ENCODE results near the gene OPA1. TPM values are rescaled to one million over a fixed set of nuclear protein-coding genes. Genes with fewer than 3 reads are reported as not detected.

Gene OPA1
- total and polyA plus RNA-seq, 2 donors from 2014 or later, result 18.1 to 56.3 TPM

- no peak for TF ChIP-seq CTCF (IDR thresholded peaks at IDR 0.05; ENCODE audit: borderline replicate concordance, extremely low read depth, insufficient read depth)
- intact Hi-C loops (cut with DNase I), result no loop called here
- H3K27me3 ChIP-seq (ENCODE audit: control insufficient read depth, insufficient read depth, low read length), result no peaks in the 10 kb centered on the region
- H3K36me3 ChIP-seq (ENCODE audit: control insufficient read depth in 2 of 3, insufficient read depth in 3 of 3, low read length in 3 of 3), result peaks cover 2 to 14% (median 3%) of the 10 kb centered on the region in 3 donors
- no peak for FAIRE-seq
- H3K4me1 ChIP-seq (ENCODE audit: control insufficient read depth in 2 of 3, insufficient read depth in 2 of 3, low read depth in 1 of 3, low read length in 3 of 3), result no peaks in the 10 kb centered on the region
- no peak overlapping the region for H3K9ac ChIP-seq (ENCODE audit: low read length in 3 of 3)
- no peak for DNase-seq
- no peak overlapping the region for H3K27ac ChIP-seq (ENCODE audit: low read depth in 2 of 2, low read length in 2 of 2)
- H3K9me3 ChIP-seq (ENCODE audit: control insufficient read depth in 2 of 3, insufficient read depth in 1 of 3, low read length in 3 of 3), result peaks cover 0 to 9% (median 0%) of the 10 kb centered on the region in 3 donors
- no peak overlapping the region for H3K4me3 ChIP-seq (ENCODE audit: low read length in 3 of 3)
Measured at GRCh38 chr3:193614430-193614829, 21.4 kb downstream of the OPA1 start.

DNA sequence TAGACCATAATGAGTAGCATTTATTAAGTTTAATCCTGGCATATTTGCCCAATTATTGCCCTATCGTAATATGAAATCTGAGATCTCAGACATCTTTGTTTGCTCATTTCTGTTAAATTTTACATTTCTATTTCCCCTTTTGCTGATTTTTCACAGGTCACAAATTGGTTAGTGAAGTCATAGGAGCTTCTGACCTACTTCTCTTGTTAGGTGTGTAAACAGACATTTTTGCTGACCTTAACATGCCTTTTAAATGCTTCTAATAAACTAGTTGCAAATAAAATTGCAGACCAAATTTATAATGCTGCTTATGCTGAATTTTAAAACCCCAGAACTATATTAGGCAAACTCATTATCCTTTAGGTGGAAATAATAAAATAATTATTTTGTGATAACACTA, 24.6 kb downstream of the OPA1 start:
- H3K27ac ChIP-seq (ENCODE audit: low read depth in 2 of 2, low read length in 2 of 2), result no peak overlapping the region
- no peak for FAIRE-seq
- intact Hi-C loops (cut with DNase I), result no loop called here
- no peak for DNase-seq
- no peak for TF ChIP-seq CTCF (IDR thresholded peaks at IDR 0.05; ENCODE audit: borderline replicate concordance, extremely low read depth, insufficient read depth)
- no peaks in the 10 kb centered on the region for H3K27me3 ChIP-seq (ENCODE audit: control insufficient read depth, insufficient read depth, low read length)
- no peak overlapping the region for H3K9ac ChIP-seq (ENCODE audit: low read length in 3 of 3)
- H3K36me3 ChIP-seq (ENCODE audit: control insufficient read depth in 2 of 3, insufficient read depth in 3 of 3, low read length in 3 of 3), result peaks cover 2 to 18% (median 3%) of the 10 kb centered on the region in 3 donors
- peaks cover 0 to 8% (median 0%) of the 10 kb centered on the region in 3 donors for H3K9me3 ChIP-seq (ENCODE audit: control insufficient read depth in 2 of 3, insufficient read depth in 1 of 3, low read length in 3 of 3)
- no peaks in the 10 kb centered on the region for H3K4me1 ChIP-seq (ENCODE audit: control insufficient read depth in 2 of 3, insufficient read depth in 2 of 3, low read depth in 1 of 3, low read length in 3 of 3)
- no peak overlapping the region for H3K4me3 ChIP-seq (ENCODE audit: low read length in 3 of 3)

DNA sequence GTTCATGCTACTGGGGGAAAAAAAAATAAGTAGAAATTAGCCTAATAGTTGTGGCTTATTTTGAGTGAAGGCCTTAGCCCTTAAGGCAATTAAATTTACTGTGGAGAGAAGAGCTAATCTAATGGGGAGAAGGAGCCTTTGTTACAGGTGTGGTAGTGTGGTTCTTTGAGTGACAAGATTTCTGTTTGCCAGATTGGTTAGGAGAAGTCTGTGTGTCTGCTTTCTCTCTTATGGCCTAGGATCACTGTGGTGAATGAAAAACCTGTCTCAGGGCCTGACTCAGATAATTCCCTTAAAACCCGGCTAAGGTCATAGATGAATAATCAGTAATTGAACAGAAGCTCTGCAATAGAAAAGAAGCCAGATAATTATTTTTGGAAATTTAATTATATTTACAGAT, 27.0 kb downstream of the OPA1 start:
- no peaks in the 10 kb centered on the region for H3K4me1 ChIP-seq (ENCODE audit: control insufficient read depth in 2 of 3, insufficient read depth in 2 of 3, low read depth in 1 of 3, low read length in 3 of 3)
- DNase-seq (no peak), FAIRE-seq (no peak)
- TF ChIP-seq CTCF (IDR thresholded peaks at IDR 0.05; ENCODE audit: borderline replicate concordance, extremely low read depth, insufficient read depth), result no peak
- no peak overlapping the region for H3K4me3 ChIP-seq (ENCODE audit: low read length in 3 of 3)
- intact Hi-C loops (cut with DNase I), result no loop called here
- no peak overlapping the region for H3K9ac ChIP-seq (ENCODE audit: low read length in 3 of 3)
- no peaks in the 10 kb centered on the region for H3K9me3 ChIP-seq (ENCODE audit: control insufficient read depth in 2 of 3, insufficient read depth in 1 of 3, low read length in 3 of 3)
- no peak overlapping the region for H3K27ac ChIP-seq (ENCODE audit: low read depth in 2 of 2, low read length in 2 of 2)
- peaks cover 2 to 18% (median 3%) of the 10 kb centered on the region in 3 donors for H3K36me3 ChIP-seq (ENCODE audit: control insufficient read depth in 2 of 3, insufficient read depth in 3 of 3, low read length in 3 of 3)
- no peaks in the 10 kb centered on the region for H3K27me3 ChIP-seq (ENCODE audit: control insufficient read depth, insufficient read depth, low read length)

DNA sequence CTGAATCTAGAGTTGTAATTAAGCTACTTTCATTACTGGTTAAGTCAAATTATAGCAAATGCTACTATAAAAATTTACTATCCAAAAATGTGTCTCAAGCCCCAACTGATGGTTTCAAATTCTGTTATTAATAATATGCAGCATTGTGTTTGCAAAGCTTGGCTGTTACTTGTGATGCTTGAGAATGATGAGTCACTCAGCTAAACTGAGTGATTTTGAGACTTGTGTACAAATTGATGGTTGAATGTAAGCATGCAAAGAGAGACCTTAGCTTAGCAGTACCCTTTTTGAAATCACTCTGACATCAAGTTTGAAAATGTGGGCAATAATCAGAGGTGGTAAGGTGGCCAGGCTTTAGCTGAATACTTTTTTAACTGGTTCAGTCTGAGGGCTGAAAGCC, 27.6 kb downstream of the OPA1 start:
- Histone ChIP-seq H3K36me3 (ENCODE audit: control insufficient read depth in 2 of 3, insufficient read depth in 3 of 3, low read length in 3 of 3) (peaks cover 0 to 18% (median 3%) of the 10 kb centered on the region in 3 donors), H3K9ac (ENCODE audit: low read length in 3 of 3) (no peak overlapping the region), H3K27me3 (ENCODE audit: control insufficient read depth, insufficient read depth, low read length) (no peaks in the 10 kb centered on the region), H3K9me3 (ENCODE audit: control insufficient read depth in 2 of 3, insufficient read depth in 1 of 3, low read length in 3 of 3) (no peaks in the 10 kb centered on the region), H3K27ac (ENCODE audit: low read depth in 2 of 2, low read length in 2 of 2) (no peak overlapping the region), H3K4me3 (ENCODE audit: low read length in 3 of 3) (no peak overlapping the region), H3K4me1 (ENCODE audit: control insufficient read depth in 2 of 3, insufficient read depth in 2 of 3, low read depth in 1 of 3, low read length in 3 of 3) (no peaks in the 10 kb centered on the region)
- DNase-seq, result no peak
- TF ChIP-seq CTCF (IDR thresholded peaks at IDR 0.05; ENCODE audit: borderline replicate concordance, extremely low read depth, insufficient read depth), result no peak
- intact Hi-C loops (cut with DNase I), result no loop called here
- FAIRE-seq, result no peak
